ENCODE results near the gene RPL35. TPM values are rescaled to one million over a fixed set of nuclear protein-coding genes. Genes with fewer than 3 reads are reported as not detected.

Gene RPL35
- total RNA-seq, 1 donor from 2014 or later: 2,553 TPM

- H3K4me1 ChIP-seq: no peaks in the 10 kb centered on the region
- H3K4me2 ChIP-seq: no peak overlapping the region
- peaks cover 4% of the 10 kb centered on the region for H3K27me3 Mint-ChIP-seq (ENCODE audit: insufficient read depth, low read depth)
- no peaks in the 10 kb centered on the region for H3K36me3 ChIP-seq
- H3K79me2 ChIP-seq (ENCODE audit: low read depth): no peaks in the 10 kb centered on the region
- no peaks in the 10 kb centered on the region for H3K9me3 ChIP-seq (ENCODE audit: low read depth)
- H3K4me3 Mint-ChIP-seq: no peak overlapping the region
- H3K27ac ChIP-seq: no peak overlapping the region
- H3K4me3 ChIP-seq: no peak overlapping the region
- H3K27ac Mint-ChIP-seq: no peak overlapping the region
- no peaks in the 10 kb centered on the region for H3K9me3 Mint-ChIP-seq
- DNase-seq (ENCODE audit: low spot score): no peak
- H4K20me1 ChIP-seq (ENCODE audit: low read depth): no peaks in the 10 kb centered on the region
- H3F3A ChIP-seq (ENCODE audit: low read depth): no peaks in the 10 kb centered on the region
- H3K9ac ChIP-seq: no peak overlapping the region
- TF ChIP-seq CTCF (IDR thresholded peaks at IDR 0.05): no peak
- TF ChIP-seq EZH2 (IDR thresholded peaks at IDR 0.05): no peak
- no peak for TF ChIP-seq EZH2phosphoT487 (IDR thresholded peaks at IDR 0.05)
- H3K27me3 ChIP-seq: no peaks in the 10 kb centered on the region
- no peaks in the 10 kb centered on the region for H3K4me1 Mint-ChIP-seq
- no peak overlapping the region for H2AFZ ChIP-seq (replicated peaks)
- peaks cover 31% of the 10 kb centered on the region for H3K36me3 Mint-ChIP-seq
Measured at GRCh38 chr9:124894035-124894740, 32.4 kb upstream of the RPL35 start.

DNA sequence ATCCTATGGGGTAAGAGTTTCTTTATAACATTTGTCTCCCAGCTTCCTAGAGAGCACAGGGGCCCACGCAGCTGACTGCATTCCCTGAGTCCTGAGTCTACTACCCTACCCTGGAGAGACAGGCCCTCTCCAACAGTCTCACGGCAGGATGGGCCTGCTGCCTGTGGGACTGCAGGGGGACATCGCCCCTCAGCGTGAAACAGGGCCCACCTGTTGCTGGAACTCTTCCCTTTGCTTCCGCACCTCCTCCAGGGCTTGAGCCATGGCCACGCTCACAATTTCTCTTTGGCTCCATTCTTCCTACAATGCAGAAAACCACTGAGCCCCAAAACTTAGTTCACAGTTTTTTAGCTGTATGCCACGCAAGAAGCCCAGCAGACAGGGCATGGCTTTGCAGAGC lies 28.4 kb upstream of the RPL35 start:
- no peaks in the 10 kb centered on the region for H3K9me3 Mint-ChIP-seq
- DNase-seq (ENCODE audit: low spot score): no peak
- no peak overlapping the region for H3K4me2 ChIP-seq
- no peak overlapping the region for H3K27ac ChIP-seq
- no peaks in the 10 kb centered on the region for H3K4me1 Mint-ChIP-seq
- H3K4me3 Mint-ChIP-seq: no peak overlapping the region
- no peak overlapping the region for H3K27ac Mint-ChIP-seq
- no peaks in the 10 kb centered on the region for H3F3A ChIP-seq (ENCODE audit: low read depth)
- H3K4me3 ChIP-seq: no peak overlapping the region
- H2AFZ ChIP-seq (replicated peaks): no peak overlapping the region
- H3K27me3 ChIP-seq: no peaks in the 10 kb centered on the region
- H3K36me3 Mint-ChIP-seq: peaks cover 17% of the 10 kb centered on the region
- no peaks in the 10 kb centered on the region for H3K4me1 ChIP-seq
- no peaks in the 10 kb centered on the region for H3K27me3 Mint-ChIP-seq (ENCODE audit: insufficient read depth, low read depth)
- no peaks in the 10 kb centered on the region for H4K20me1 ChIP-seq (ENCODE audit: low read depth)
- no peak for TF ChIP-seq EZH2phosphoT487 (IDR thresholded peaks at IDR 0.05)
- H3K9me3 ChIP-seq (ENCODE audit: low read depth): no peaks in the 10 kb centered on the region
- no peaks in the 10 kb centered on the region for H3K36me3 ChIP-seq
- H3K9ac ChIP-seq: no peak overlapping the region
- H3K79me2 ChIP-seq (ENCODE audit: low read depth): no peaks in the 10 kb centered on the region

DNA sequence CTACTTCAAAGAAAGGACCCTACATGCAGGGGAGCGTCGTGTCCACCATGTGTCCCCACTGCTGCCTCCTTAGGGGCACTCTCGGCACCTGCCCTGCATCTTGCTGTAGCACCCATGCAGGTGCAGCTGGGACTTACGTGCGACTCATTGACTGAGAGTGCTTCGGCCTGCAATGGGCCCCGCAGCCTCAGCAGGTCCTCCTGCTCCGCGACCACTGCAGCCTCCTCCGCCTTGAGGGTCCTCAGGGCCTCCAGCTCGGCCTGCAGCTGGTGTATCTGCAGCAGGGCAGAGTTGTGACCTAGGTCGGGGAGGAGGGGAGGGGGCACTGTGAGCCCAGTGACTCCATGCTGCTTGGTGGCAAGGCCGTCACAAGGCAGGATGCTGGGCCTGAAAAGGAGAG lies 27.2 kb upstream of the RPL35 start:
- TF ChIP-seq EZH2phosphoT487 (IDR thresholded peaks at IDR 0.05): no peak
- TF ChIP-seq CTCF (IDR thresholded peaks at IDR 0.05): no peak
- no peak for TF ChIP-seq EZH2 (IDR thresholded peaks at IDR 0.05)
- Mint-ChIP-seq H3K36me3 (peaks cover 22% of the 10 kb centered on the region), H3K27ac (no peak overlapping the region), H3K9me3 (no peaks in the 10 kb centered on the region), H3K4me1 (peaks cover 2% of the 10 kb centered on the region), H3K4me3 (no peak overlapping the region), H3K27me3 (ENCODE audit: insufficient read depth, low read depth) (no peaks in the 10 kb centered on the region)
- Histone ChIP-seq H3K4me2 (no peak overlapping the region), H3K4me1 (peaks cover 8% of the 10 kb centered on the region), H3K9me3 (ENCODE audit: low read depth) (no peaks in the 10 kb centered on the region), H3K36me3 (no peaks in the 10 kb centered on the region), H3K4me3 (no peak overlapping the region), H3F3A (ENCODE audit: low read depth) (peaks cover 8% of the 10 kb centered on the region), H3K27me3 (no peaks in the 10 kb centered on the region), H4K20me1 (ENCODE audit: low read depth) (no peaks in the 10 kb centered on the region), H3K27ac (no peak overlapping the region), H3K9ac (no peak overlapping the region), H2AFZ (replicated peaks) (no peak overlapping the region), H3K79me2 (ENCODE audit: low read depth) (no peaks in the 10 kb centered on the region)
- DNase-seq (ENCODE audit: low spot score): no peak

DNA sequence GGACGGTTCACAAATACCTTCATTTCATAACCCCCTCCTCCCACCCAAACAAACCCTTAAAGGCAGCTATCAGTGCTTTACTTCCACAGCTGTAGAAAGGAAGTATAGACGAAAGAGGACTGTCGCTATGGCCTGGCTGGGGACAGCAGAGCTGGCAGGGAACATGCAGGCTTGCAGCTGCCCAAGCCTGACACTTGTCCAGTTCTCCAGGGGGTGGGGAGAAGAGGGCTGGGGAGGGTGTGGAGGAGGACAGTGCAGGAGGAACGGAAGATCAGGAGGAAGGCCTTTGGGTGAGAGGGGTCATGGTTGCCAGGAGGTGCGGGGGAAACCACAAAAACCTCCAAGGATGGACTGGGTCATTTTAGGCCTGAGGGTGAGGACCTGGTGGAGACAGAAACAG lies 26.1 kb upstream of the RPL35 start:
- no peaks in the 10 kb centered on the region for H3K79me2 ChIP-seq (ENCODE audit: low read depth)
- no peak overlapping the region for H3K27ac ChIP-seq
- Mint-ChIP-seq H3K27me3 (ENCODE audit: insufficient read depth, low read depth) (no peaks in the 10 kb centered on the region), H3K36me3 (peaks cover 21% of the 10 kb centered on the region), H3K4me1 (peaks cover 2% of the 10 kb centered on the region), H3K27ac (no peak overlapping the region), H3K4me3 (no peak overlapping the region), H3K9me3 (no peaks in the 10 kb centered on the region)
- H3K4me2 ChIP-seq: no peak overlapping the region
- H3K9me3 ChIP-seq (ENCODE audit: low read depth): no peaks in the 10 kb centered on the region
- H3K27me3 ChIP-seq: no peaks in the 10 kb centered on the region
- H3K4me1 ChIP-seq: peaks cover 8% of the 10 kb centered on the region
- no peak overlapping the region for H3K4me3 ChIP-seq
- no peaks in the 10 kb centered on the region for H4K20me1 ChIP-seq (ENCODE audit: low read depth)
- peaks cover 13% of the 10 kb centered on the region for H3F3A ChIP-seq (ENCODE audit: low read depth)
- TF ChIP-seq CTCF (IDR thresholded peaks at IDR 0.05) (no peak), EZH2phosphoT487 (IDR thresholded peaks at IDR 0.05) (no peak), EZH2 (IDR thresholded peaks at IDR 0.05) (no peak)
- no peaks in the 10 kb centered on the region for H3K36me3 ChIP-seq
- no peak overlapping the region for H2AFZ ChIP-seq (replicated peaks)
- no peak overlapping the region for H3K9ac ChIP-seq
- peak; percentile 0 for DNase-seq (ENCODE audit: low spot score)
